A549 (cell line): Measurements from ENCODE around the gene ITPRIP. TPM values are rescaled to one million over a fixed set of nuclear protein-coding genes. Genes with fewer than 3 reads are reported as not detected.
A peak's percentile ranks its signal among the peaks of the same experiment; 100 is the strongest.

ENCODE experiments used
- ATAC-seq, 2 experiments: fragments of 200-7000 bp in 1 of 2; fragments of >200 bp in 1 of 2; cut with Nextera tagmentation in 1 of 2; cut with Tn5 transposase in 1 of 2; 3 replicates each; pipeline versions ENCODE4 v1.8.0 to v1.9.1; 2018 to 2020; ENCODE audit warnings: mild to moderate bottlenecking in 1 of 2, moderate library complexity in 1 of 2
- CTCF ChIA-PET: fragments of 300-600 bp; sonication (Branson Sonifier 250); formaldehyde crosslinking; extraction: SDS; loops from one replicate; lab custom pipeline; 2021; ENCODE audit warnings: antibody characterized with exemption, inconsistent platforms; lab: Yijun Ruan, JAX
- POLR2A ChIA-PET: fragments of 350-600 bp; formaldehyde crosslinking; extraction: SDS; loops from one replicate; lab custom pipeline; 2021; ENCODE audit warnings: antibody characterized with exemption, inconsistent platforms; lab: Yijun Ruan, JAX
- DNase-seq, 2 experiments: peaks; one replicate each; pipeline versions ENCODE4 v3.0.0 to v3.0.0-alpha.2; 2011 to 2016; ENCODE audit warnings: low read depth in 1 of 2, low spot score in 1 of 2
- FAIRE-seq: peaks from 2 replicates; lab custom pipeline; 2011; peaks lifted over from hg19 to GRCh38; lab: Jason Lieb, UNC
- H3K27ac ChIP-seq, 2 experiments: fragments of >200 bp; sonication (Bioruptor Twin); formaldehyde crosslinking; 3 replicates each; pipeline ENCODE4 v1.5.1; 2016 to 2017
- H3K4me1 ChIP-seq: fragments of >200 bp; sonication (Bioruptor Twin); formaldehyde crosslinking; 3 replicates; pipeline ENCODE4 v1.6.1; 2016
- H3K4me2 ChIP-seq: fragments of >200 bp; sonication (Bioruptor Twin); formaldehyde crosslinking; 3 replicates; pipeline ENCODE4 v1.6.1; 2016
- H3K4me3 ChIP-seq: fragments of >200 bp; sonication (Bioruptor Twin); formaldehyde crosslinking; 3 replicates; pipeline ENCODE4 v1.5.1; 2016
- H3K9me3 ChIP-seq: fragments of >200 bp; sonication (Bioruptor Twin); formaldehyde crosslinking; 3 replicates; pipeline ENCODE4 v1.6.1; 2016
- BCL3 ChIP-seq: fragments of >200 bp; sonication (Bioruptor Twin); formaldehyde crosslinking; IDR thresholded peaks from 3 replicates; pipeline ENCODE4 v1.6.1; 2016
- CHD4 ChIP-seq: fragments of 200-600 bp; sonication (generic); IDR thresholded peaks from 2 replicates; pipeline ENCODE4 v1.6.1; 2016; ENCODE audit warnings: antibody characterized with exemption, mild to moderate bottlenecking, borderline replicate concordance
- EP300 ChIP-seq, 2 experiments: fragments of >200 bp; sonication (Bioruptor Twin); formaldehyde crosslinking; IDR thresholded peaks; 2 replicates in 1 of 2; 3 replicates in 1 of 2; pipeline ENCODE4 v1.6.1; 2016 to 2017
- FOSL2 ChIP-seq, 2 experiments: fragments of 450-650 bp in 1 of 2; fragments of >200 bp in 1 of 2; sonication (Bioruptor Twin) in 1 of 2; formaldehyde crosslinking; IDR thresholded peaks; 2 replicates each; pipeline versions ENCODE4 v1.5.0 to v1.6.1; 2016 to 2020; ENCODE audit warnings: mild to moderate bottlenecking in 1 of 2, moderate library complexity in 1 of 2
- FOXS1 ChIP-seq: fragments of 250-450 bp; sonication (Bioruptor Pico); IDR thresholded peaks from 2 replicates; pipeline ENCODE4 v1.5.0; 2020; ENCODE audit warnings: mild to moderate bottlenecking, moderate library complexity
- HOXB5 ChIP-seq: fragments of 250-450 bp; sonication (Bioruptor Pico); IDR thresholded peaks from 2 replicates; pipeline ENCODE4 v1.5.0; 2020; ENCODE audit warnings: mild to moderate bottlenecking, moderate library complexity
- JUN ChIP-seq, 2 experiments: fragments of >200 bp; sonication (Bioruptor Twin); formaldehyde crosslinking; IDR thresholded peaks; 2 replicates in 1 of 2; 3 replicates in 1 of 2; pipeline ENCODE4 v1.6.1; 2016 to 2017
- KDM5A ChIP-seq: fragments of 200-600 bp; sonication (generic); IDR thresholded peaks from 2 replicates; pipeline ENCODE4 v1.6.1; 2016; ENCODE audit warnings: antibody characterized with exemption, mild to moderate bottlenecking
- MAZ ChIP-seq: fragments of 150-350 bp; IDR thresholded peaks from 2 replicates; pipeline ENCODE4 v1.6.1; 2014; ENCODE audit warnings: antibody characterized with exemption, low read depth, low read length, borderline replicate concordance
- NPAS2 ChIP-seq: fragments of 250-450 bp; sonication (Bioruptor Pico); IDR thresholded peaks from 2 replicates; pipeline ENCODE4 v1.8.0; 2022; ENCODE audit warnings: mild to moderate bottlenecking, moderate library complexity, borderline replicate concordance
- NR3C1 ChIP-seq: fragments of >200 bp; sonication (Bioruptor Twin); formaldehyde crosslinking; IDR thresholded peaks from 3 replicates; pipeline ENCODE4 v1.6.1; 2017
- PHF8 ChIP-seq: fragments of 200-600 bp; sonication (generic); IDR thresholded peaks from 2 replicates; pipeline ENCODE4 v1.6.1; 2016; ENCODE audit warnings: low read depth, mild to moderate bottlenecking, antibody characterized with exemption, moderate library complexity, borderline replicate concordance
- POLR2AphosphoS2 ChIP-seq: conservative IDR thresholded peaks from 2 replicates; pipeline ENCODE4 v1.6.1; 2012; ENCODE audit warnings: low read length, improper control_type of control experiment, inconsistent platforms
- RFX5 ChIP-seq: fragments of 450-650 bp; IDR thresholded peaks from 2 replicates; pipeline ENCODE4 v1.7.1; 2014; ENCODE audit warnings: antibody characterized with exemption, mild to moderate bottlenecking, moderate library complexity
- TFCP2L1 ChIP-seq: fragments of 250-450 bp; sonication (Bioruptor Pico); IDR thresholded peaks from 2 replicates; pipeline ENCODE4 v1.5.0; 2021; ENCODE audit warnings: mild to moderate bottlenecking
- TP53 ChIP-seq: fragments of 250-450 bp; sonication (Bioruptor Pico); IDR thresholded peaks from 2 replicates; pipeline ENCODE4 v1.5.0; 2021; ENCODE audit warnings: mild to moderate bottlenecking, moderate library complexity
- ZFP36 ChIP-seq: fragments of 450-650 bp; IDR thresholded peaks from 2 replicates; pipeline ENCODE4 v1.6.1; 2014; ENCODE audit warnings: borderline replicate concordance; ENCODE audit not compliant: partially characterized antibody
- WGBS: methylation state at CpG from one replicate; pipeline ENCODE4 v1.1.6; 2017; ENCODE audit errors: missing lambda C conversion rate; 5-methylcytosine and 5-hydroxymethylcytosine counted together
- polyA plus RNA-seq, 4 experiments: library from polyadenylated mRNA; depleted of rRNA in 3 of 4; stranded (reverse); fragments of >200 nt; fragmentation: RNase III in 1 of 4; extraction: RNeasy Plus Mini Kit Qiagen cat#74134 plus additional on column Dnase treatment in 1 of 4; gene quantifications; 2 replicates in 3 of 4; 3 replicates in 1 of 4; pipeline ENCODE4 v1.2.3, GENCODE V29; 2011 to 2017
- TF ChIP-seq, protein P1 (sequence below): IDR thresholded peaks from 2 replicates; pipeline ENCODE4 v1.6.1; 2012
- TF ChIP-seq, protein P2 (sequence below): fragments of >200 bp; sonication (Bioruptor Twin); formaldehyde crosslinking; IDR thresholded peaks from 3 replicates; pipeline ENCODE4 v1.5.1; 2016

ITPRIP gene
- polyA plus RNA-seq, 2 of the 4 experiments (the other 2 are of a cell fraction), result 14.8 to 21.0 TPM

- no peak for TF ChIP-seq NPAS2 (CRISPR knock-in tag)
- no peak for TF ChIP-seq FOSL2 (IDR thresholded peaks at IDR 0.05)
- no peak for TF ChIP-seq FOSL2 (CRISPR knock-in tag; IDR thresholded peaks at IDR 0.05)
- TF ChIP-seq, protein P1, sequence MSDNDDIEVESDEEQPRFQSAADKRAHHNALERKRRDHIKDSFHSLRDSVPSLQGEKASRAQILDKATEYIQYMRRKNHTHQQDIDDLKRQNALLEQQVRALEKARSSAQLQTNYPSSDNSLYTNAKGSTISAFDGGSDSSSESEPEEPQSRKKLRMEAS, result no peak
- TF ChIP-seq JUN (IDR thresholded peaks at IDR 0.05), result no peak
Observed at GRCh38 chr10:104318810-104319741, 19.2 kb downstream of the ITPRIP start (continued).

GRCh38 chr10:104318326-104318725, 19.9 kb downstream of the ITPRIP start:
- DNase-seq (no peak), ATAC-seq (no peak), FAIRE-seq (no peak)
- Histone ChIP-seq H3K4me1 (peaks cover 30% of the 10 kb centered on the region), H3K4me2 (no peak overlapping the region), H3K4me3 (no peak overlapping the region), H3K27ac (no peak overlapping the region; a peak in 1 of 6 replicates), H3K9me3 (no peaks in the 10 kb centered on the region)
- TF ChIP-seq KDM5A, result no peak
- ChIA-PET POLR2A (no interaction called here), CTCF (interaction anchor here (1.1 to 17.2 kb wide), 4 partner anchors 13 to 35 kb away, joined by 4 to 267 read pairs (median 36); partner anchors contain the start of gene CFAP58)
- 94% methylated on average over 5 of the region's 5 CpGs for WGBS

- TF ChIP-seq HOXB5 (CRISPR knock-in tag), result no peak
- TF ChIP-seq FOXS1 (CRISPR knock-in tag), result no peak
- TF ChIP-seq EP300 (IDR thresholded peaks at IDR 0.05), result no peak
- TF ChIP-seq TP53 (CRISPR knock-in tag), result no peak
- no peak for TF ChIP-seq NR3C1
- TF ChIP-seq CHD4, result no peak
- no peak for TF ChIP-seq TFCP2L1 (CRISPR knock-in tag)
- no peak for TF ChIP-seq PHF8
- TF ChIP-seq POLR2AphosphoS2, result no peak
- TF ChIP-seq, protein P2, sequence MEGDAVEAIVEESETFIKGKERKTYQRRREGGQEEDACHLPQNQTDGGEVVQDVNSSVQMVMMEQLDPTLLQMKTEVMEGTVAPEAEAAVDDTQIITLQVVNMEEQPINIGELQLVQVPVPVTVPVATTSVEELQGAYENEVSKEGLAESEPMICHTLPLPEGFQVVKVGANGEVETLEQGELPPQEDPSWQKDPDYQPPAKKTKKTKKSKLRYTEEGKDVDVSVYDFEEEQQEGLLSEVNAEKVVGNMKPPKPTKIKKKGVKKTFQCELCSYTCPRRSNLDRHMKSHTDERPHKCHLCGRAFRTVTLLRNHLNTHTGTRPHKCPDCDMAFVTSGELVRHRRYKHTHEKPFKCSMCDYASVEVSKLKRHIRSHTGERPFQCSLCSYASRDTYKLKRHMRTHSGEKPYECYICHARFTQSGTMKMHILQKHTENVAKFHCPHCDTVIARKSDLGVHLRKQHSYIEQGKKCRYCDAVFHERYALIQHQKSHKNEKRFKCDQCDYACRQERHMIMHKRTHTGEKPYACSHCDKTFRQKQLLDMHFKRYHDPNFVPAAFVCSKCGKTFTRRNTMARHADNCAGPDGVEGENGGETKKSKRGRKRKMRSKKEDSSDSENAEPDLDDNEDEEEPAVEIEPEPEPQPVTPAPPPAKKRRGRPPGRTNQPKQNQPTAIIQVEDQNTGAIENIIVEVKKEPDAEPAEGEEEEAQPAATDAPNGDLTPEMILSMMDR, result no peak
- no peak for TF ChIP-seq RFX5
- TF ChIP-seq FOSL2 (IDR thresholded peaks at IDR 0.05), result no peak
- TF ChIP-seq FOSL2 (CRISPR knock-in tag; IDR thresholded peaks at IDR 0.05), result no peak
- no peak for TF ChIP-seq ZFP36
- no peak for TF ChIP-seq BCL3
- TF ChIP-seq MAZ, result no peak
- DNase-seq, result no peak
- ATAC-seq, result 0 out of 6 replicates have a peak, but pooled peaks of 1 of the 2 experiments have one; percentile 10
- Histone ChIP-seq H3K9me3 (no peaks in the 10 kb centered on the region), H3K27ac (0 out of 6 replicates have a peak overlapping the region, but pooled peaks of 1 of the 2 experiments have one; percentile 17), H3K4me1 (peaks cover 30% of the 10 kb centered on the region), H3K4me3 (no peak overlapping the region), H3K4me2 (no peak overlapping the region)
- ChIA-PET CTCF (interaction anchor here (1.1 to 17.2 kb wide), 3 partner anchors 13 to 31 kb away, joined by 5 to 267 read pairs (median 66); no protein-coding TSS in a partner anchor), POLR2A (interaction anchor here (0.6 to 1.1 kb wide), 2 partner anchors 11 to 196 kb away, joined by 3 read pairs; partner anchors contain the start of gene SFR1)
- FAIRE-seq, result no peak
- 82% methylated on average over 7 of the region's 7 CpGs for WGBS
Observed at GRCh38 chr10:104317726-104318299, 20.5 kb downstream of the ITPRIP start.
